Mesothelial cell of epicardium (in vitro differentiated cells): ENCODE results near the gene ZCCHC10. TPM values are rescaled to one million over a fixed set of nuclear protein-coding genes. Genes with fewer than 3 reads are reported as not detected.
"Not testable (repeated sequence)": the region's sequence is repeated elsewhere in the genome, so short reads cannot be mapped to it uniquely, and the experiment has no call there.

Experiments
- DNase-seq, 2 experiments: peaks; one replicate each; pipeline ENCODE4 v3.0.0; 2021; ENCODE audit warnings: low spot score in 2 of 2; ENCODE audit not compliant: unreplicated experiment in 2 of 2
- H3K27ac Mint-ChIP-seq: 2 replicates; pipeline ENCODE4 v1.8.0; 2021; ENCODE audit warnings: mixed read lengths
- H3K27me3 Mint-ChIP-seq: 2 replicates; pipeline ENCODE4 v1.8.0; 2021; ENCODE audit warnings: low read depth, mixed read lengths
- H3K36me3 Mint-ChIP-seq: 2 replicates; pipeline ENCODE4 v1.8.0; 2021; ENCODE audit warnings: mixed read lengths
- H3K4me1 Mint-ChIP-seq: 2 replicates; pipeline ENCODE4 v1.8.0; 2021; ENCODE audit warnings: mixed read lengths
- H3K4me3 Mint-ChIP-seq: 2 replicates; pipeline ENCODE4 v1.8.0; 2021; ENCODE audit warnings: mild to moderate bottlenecking, moderate library complexity, mixed read lengths
- H3K9me3 Mint-ChIP-seq: 2 replicates; pipeline ENCODE4 v1.8.0; 2021; ENCODE audit warnings: mixed read lengths
- total RNA-seq: library from RNA; stranded (reverse); gene quantifications from 3 replicates; pipeline ENCODE4 v1.2.1, GENCODE V29; 2021
- TF ChIP-seq, protein P1 (sequence below): fragments of 200-600 bp; sonication (generic); IDR thresholded peaks from one replicate; pipeline ENCODE4 v1.5.0; 2021; ENCODE audit warnings: antibody characterized with exemption; ENCODE audit not compliant: unreplicated experiment

The ZCCHC10 gene
- total RNA-seq, 1 donor from 2014 or later, result 18.7 TPM

- Mint-ChIP-seq H3K27ac (peak within 1 kb of the TSS; percentile 100), H3K4me3 (peak within 1 kb of the TSS; percentile 97), H3K36me3 (peaks cover 2% of the 10 kb centered on the region), H3K27me3 (no peaks in the 10 kb centered on the region), H3K4me1 (peaks cover 24% of the 10 kb centered on the region), H3K9me3 (no peaks in the 10 kb centered on the region)
- TF ChIP-seq, protein P1, sequence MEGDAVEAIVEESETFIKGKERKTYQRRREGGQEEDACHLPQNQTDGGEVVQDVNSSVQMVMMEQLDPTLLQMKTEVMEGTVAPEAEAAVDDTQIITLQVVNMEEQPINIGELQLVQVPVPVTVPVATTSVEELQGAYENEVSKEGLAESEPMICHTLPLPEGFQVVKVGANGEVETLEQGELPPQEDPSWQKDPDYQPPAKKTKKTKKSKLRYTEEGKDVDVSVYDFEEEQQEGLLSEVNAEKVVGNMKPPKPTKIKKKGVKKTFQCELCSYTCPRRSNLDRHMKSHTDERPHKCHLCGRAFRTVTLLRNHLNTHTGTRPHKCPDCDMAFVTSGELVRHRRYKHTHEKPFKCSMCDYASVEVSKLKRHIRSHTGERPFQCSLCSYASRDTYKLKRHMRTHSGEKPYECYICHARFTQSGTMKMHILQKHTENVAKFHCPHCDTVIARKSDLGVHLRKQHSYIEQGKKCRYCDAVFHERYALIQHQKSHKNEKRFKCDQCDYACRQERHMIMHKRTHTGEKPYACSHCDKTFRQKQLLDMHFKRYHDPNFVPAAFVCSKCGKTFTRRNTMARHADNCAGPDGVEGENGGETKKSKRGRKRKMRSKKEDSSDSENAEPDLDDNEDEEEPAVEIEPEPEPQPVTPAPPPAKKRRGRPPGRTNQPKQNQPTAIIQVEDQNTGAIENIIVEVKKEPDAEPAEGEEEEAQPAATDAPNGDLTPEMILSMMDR, result no peak
- peak; percentile 88 to 92 for DNase-seq
Observed at GRCh38 chr5:132963171-132964104, 62.9 kb downstream of the ZCCHC10 start, which contains the start of gene AFF4. Gene AFF4, minus strand, starts transcription at chr5:132963634. Its CDS starts 26,445 bp downstream, at chr5:132937189.

DNA sequence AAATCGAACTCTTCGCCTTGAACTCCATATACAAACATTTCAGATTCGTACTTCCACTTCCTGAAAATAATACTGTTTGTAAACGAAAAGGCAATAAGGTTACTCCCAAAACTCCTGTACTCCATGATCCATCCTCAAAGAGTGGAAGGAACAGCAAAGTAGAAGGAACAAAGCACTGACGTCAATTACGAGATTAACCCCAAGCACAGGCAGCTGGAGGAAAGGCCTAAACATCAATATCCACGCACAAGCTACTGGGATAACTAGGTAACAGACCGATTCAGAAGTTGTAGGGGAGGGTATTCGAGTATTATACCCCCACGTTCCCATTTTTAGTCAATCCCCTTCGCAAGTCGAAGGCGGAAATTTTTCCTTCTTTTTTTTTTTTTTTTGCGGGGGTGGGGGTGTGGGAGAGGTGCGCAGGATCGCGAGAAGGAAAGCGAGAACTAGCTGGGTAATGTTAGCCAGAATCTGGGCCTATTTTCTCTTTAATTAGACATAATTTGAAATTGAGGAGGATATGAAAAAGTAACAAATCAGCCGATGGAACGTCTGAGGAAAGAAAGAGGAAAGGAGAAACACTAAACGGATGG, 63.8 kb downstream of the ZCCHC10 start:
- peak overlapping the region; percentile 100 for H3K27ac Mint-ChIP-seq
- H3K36me3 Mint-ChIP-seq, result peaks cover 3% of the 10 kb centered on the region
- TF ChIP-seq, protein P1, result no peak
- DNase-seq, result no peak
- no peaks in the 10 kb centered on the region for H3K27me3 Mint-ChIP-seq
- H3K4me3 Mint-ChIP-seq, result peak overlapping the region; percentile 97
- peaks cover 24% of the 10 kb centered on the region for H3K4me1 Mint-ChIP-seq
- H3K9me3 Mint-ChIP-seq, result no peaks in the 10 kb centered on the region

GRCh38 chr5:132961887-132962286, 64.5 kb downstream of the ZCCHC10 start:
- Mint-ChIP-seq H3K4me3 (peak overlapping the region; percentile 97), H3K36me3 (peaks cover 3% of the 10 kb centered on the region), H3K4me1 (peaks cover 24% of the 10 kb centered on the region), H3K27ac (peak overlapping the region; percentile 100), H3K9me3 (no peaks in the 10 kb centered on the region), H3K27me3 (no peaks in the 10 kb centered on the region)
- TF ChIP-seq, protein P1, result no peak
- no peak for DNase-seq

DNA sequence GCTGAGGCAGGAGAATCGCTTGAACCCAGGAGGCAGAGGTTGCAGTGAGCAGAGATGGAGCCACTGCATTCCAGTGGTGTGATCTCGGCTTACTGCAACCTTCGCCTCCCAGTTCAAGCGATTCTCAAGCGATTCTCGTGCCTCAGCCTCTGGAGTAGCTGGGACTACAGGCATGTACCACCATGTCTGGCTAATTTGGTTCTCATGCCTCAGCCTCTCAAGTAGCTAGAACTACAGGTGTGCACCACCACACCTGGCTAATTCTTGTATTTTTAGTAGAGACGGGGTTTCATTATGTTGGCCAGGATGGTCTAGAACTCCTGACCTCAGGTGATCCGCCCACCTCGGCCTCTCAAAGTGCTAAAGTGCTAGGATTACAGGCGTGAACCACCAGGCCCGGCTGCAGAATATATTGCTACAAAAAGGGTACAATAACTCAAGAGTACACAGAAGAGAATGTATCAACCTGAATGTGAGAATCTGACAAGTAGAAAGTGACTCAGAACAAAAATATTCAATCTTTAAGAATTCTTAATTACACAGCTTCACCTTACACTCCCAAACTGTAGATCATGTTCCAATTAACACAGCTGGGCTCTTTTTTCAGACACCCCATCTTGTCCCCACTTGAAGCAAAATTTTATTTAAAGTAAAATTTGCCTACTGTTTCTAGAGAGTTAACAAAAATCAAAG, 65.1 kb downstream of the ZCCHC10 start:
- H3K4me1 Mint-ChIP-seq, result peaks cover 24% of the 10 kb centered on the region
- H3K27ac Mint-ChIP-seq, result peak overlapping the region; percentile 100
- H3K4me3 Mint-ChIP-seq, result peak overlapping the region; percentile 97
- H3K36me3 Mint-ChIP-seq, H3K9me3 Mint-ChIP-seq, DNase-seq, H3K27me3 Mint-ChIP-seq: not testable (repeated sequence)

DNA sequence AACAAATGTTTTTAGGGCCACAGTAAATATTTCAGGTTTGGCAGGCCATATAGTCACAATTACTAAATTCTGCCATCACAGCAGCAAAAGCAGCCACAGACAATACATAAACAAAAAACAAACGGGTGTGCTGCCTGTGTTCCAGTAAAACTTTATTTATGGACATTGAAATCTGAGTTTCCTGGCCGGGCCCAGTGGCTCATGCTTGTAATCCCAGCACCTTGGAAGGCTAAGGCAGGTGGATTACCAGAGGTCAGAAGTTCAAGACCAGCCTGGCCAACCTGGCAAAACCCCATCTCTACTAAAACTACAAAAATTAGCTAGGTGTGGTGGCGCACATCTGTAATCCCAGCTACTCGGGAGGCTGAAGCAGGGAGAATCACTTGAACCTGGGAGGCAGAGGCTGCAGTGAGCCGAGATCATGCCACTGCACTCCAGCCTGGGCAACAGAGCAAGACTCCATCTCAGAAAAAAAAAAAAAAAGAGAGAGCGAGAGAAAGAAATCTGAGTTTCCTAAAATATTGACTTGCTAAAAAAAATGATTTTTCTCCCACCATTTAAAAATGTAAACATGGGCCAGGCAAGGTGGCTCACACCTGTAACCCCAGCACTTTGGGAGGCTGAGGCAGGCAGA, 70.1 kb downstream of the ZCCHC10 start:
- not testable (repeated sequence) for H3K27me3 Mint-ChIP-seq, DNase-seq, H3K4me3 Mint-ChIP-seq, H3K9me3 Mint-ChIP-seq, H3K27ac Mint-ChIP-seq
- Mint-ChIP-seq H3K36me3 (peaks cover 25% of the 10 kb centered on the region), H3K4me1 (peaks cover 26% of the 10 kb centered on the region)

DNA sequence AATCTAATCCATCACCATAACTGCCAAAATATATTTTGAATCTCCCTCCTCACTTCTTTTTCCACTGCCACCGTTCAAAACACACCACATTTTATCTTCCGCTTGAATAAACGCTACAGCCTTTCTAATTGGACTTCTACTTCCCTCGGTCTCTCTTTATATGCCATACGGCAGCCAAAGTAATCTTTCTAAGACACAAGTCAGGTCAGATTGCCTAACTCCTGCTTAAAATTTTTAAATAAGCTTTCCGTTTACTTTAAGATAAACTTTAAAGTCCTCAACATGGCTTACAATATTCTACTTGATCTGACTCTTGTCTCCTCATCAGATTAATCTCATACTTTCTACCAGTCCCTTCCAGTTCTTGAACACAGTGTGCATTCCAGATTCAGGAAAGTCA, 72.6 kb downstream of the ZCCHC10 start:
- Mint-ChIP-seq H3K4me3 (no peak overlapping the region), H3K27ac (peak overlapping the region; percentile 5), H3K9me3 (peaks cover 5% of the 10 kb centered on the region), H3K4me1 (peaks cover 17% of the 10 kb centered on the region), H3K27me3 (no peaks in the 10 kb centered on the region), H3K36me3 (peaks cover 30% of the 10 kb centered on the region)
- no peak for DNase-seq
- TF ChIP-seq, protein P1, result no peak
